Gastroesophageal sphincter (tissue), 3 donors: ENCODE data around the gene SLC9A3.

Experiments
- EP300 ChIP-seq: sonication (generic); formaldehyde crosslinking; IDR thresholded peaks from one replicate; pipeline ENCODE4 v1.6.1; 2017; ENCODE audit warnings: antibody characterized with exemption, mild to moderate bottlenecking
- POLR2A ChIP-seq, 2 donors: fragments of 450-650 bp; IDR thresholded peaks; one replicate each; pipeline ENCODE4 v1.6.1; 2017; ENCODE audit warnings: antibody characterized with exemption in 2 of 2, mild to moderate bottlenecking in 2 of 2, moderate library complexity in 1 of 2
- POLR2AphosphoS5 ChIP-seq: sonication (generic); formaldehyde crosslinking; IDR thresholded peaks from one replicate; pipeline ENCODE4 v1.6.1; 2017; ENCODE audit warnings: antibody characterized with exemption
- TF ChIP-seq, protein P1 (sequence below), 4 experiments: fragments of 200-600 bp in 2 of 4; fragments of 450-650 bp in 2 of 4; sonication (generic) in 1 of 4; IDR thresholded peaks; one replicate each; pipeline ENCODE4 v1.5.1; 2017 to 2019; ENCODE audit warnings: antibody characterized with exemption in 4 of 4, mild to moderate bottlenecking in 2 of 4, moderate library complexity in 2 of 4

DNA sequence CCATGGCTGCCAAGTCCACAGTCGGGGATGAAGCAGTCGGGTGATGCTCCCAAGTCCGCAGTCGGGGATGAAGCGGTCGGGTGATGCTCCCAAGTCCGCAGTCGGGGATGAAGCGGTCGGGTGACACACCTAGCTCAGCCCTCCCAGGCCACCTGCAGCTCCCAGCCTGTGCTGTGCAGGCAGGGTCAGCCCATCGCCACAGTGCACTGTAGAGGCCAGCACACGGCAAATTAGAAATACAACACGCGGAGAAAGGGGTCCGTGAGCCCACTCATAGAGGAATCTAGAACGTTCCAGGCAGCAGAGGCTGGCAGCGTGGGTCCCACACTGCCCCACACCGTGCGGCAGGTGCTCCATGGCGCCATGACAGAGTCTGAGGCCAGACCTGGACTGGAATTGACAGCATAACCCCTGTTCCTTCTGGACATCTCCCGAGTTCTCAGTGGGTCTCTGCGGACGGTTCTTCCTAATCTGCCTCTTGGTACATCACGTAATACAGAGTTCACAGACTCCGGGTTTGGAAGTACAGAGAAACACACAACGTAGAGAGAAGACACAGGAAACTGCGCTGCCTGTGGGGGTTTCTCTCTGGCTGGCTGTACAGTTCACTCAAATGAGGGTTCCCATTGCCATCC is 89.0 kb downstream of the SLC9A3 start:
- TF ChIP-seq POLR2A (IDR thresholded peaks at IDR 0.05) (no peak), EP300 (no peak), POLR2AphosphoS5 (no peak)
- TF ChIP-seq, protein P1, sequence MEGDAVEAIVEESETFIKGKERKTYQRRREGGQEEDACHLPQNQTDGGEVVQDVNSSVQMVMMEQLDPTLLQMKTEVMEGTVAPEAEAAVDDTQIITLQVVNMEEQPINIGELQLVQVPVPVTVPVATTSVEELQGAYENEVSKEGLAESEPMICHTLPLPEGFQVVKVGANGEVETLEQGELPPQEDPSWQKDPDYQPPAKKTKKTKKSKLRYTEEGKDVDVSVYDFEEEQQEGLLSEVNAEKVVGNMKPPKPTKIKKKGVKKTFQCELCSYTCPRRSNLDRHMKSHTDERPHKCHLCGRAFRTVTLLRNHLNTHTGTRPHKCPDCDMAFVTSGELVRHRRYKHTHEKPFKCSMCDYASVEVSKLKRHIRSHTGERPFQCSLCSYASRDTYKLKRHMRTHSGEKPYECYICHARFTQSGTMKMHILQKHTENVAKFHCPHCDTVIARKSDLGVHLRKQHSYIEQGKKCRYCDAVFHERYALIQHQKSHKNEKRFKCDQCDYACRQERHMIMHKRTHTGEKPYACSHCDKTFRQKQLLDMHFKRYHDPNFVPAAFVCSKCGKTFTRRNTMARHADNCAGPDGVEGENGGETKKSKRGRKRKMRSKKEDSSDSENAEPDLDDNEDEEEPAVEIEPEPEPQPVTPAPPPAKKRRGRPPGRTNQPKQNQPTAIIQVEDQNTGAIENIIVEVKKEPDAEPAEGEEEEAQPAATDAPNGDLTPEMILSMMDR (IDR thresholded peaks at IDR 0.05): no peak
